ENCODE data around the gene ZNRF1.

Gene ZNRF1

GRCh38 chr16:75004460-75004859 is 5.6 kb downstream of the ZNRF1 start:
- Histone ChIP-seq H3K4me2 (ENCODE audit: low read length) (no peak overlapping the region), H3K79me2 (peaks cover 83% of the 10 kb centered on the region), H3K27ac (no peak overlapping the region), H3K4me3 (ENCODE audit: low read depth, low read length) (no peak overlapping the region), H2AFZ (no peak overlapping the region), H3K9me3 (ENCODE audit: control insufficient read depth, low read length) (no peaks in the 10 kb centered on the region), H3K36me3 (ENCODE audit: control insufficient read depth, insufficient read depth, low read length) (no peaks in the 10 kb centered on the region), H3K9ac (no peak overlapping the region), H3K27me3 (ENCODE audit: control insufficient read depth, insufficient read depth, low read length) (no peaks in the 10 kb centered on the region), H3K4me1 (peaks cover 9% of the 10 kb centered on the region)
- TF ChIP-seq CTCF (IDR thresholded peaks at IDR 0.05), result no peak

- Histone ChIP-seq H3K27ac (no peak overlapping the region), H3K9me3 (ENCODE audit: control insufficient read depth, low read length) (no peaks in the 10 kb centered on the region), H2AFZ (no peak overlapping the region), H3K9ac (no peak overlapping the region), H3K27me3 (ENCODE audit: control insufficient read depth, insufficient read depth, low read length) (no peaks in the 10 kb centered on the region), H3K79me2 (peaks cover 73% of the 10 kb centered on the region), H3K4me2 (ENCODE audit: low read length) (no peak overlapping the region), H3K4me3 (ENCODE audit: low read depth, low read length) (no peak overlapping the region), H3K36me3 (ENCODE audit: control insufficient read depth, insufficient read depth, low read length) (no peaks in the 10 kb centered on the region), H3K4me1 (peaks cover 3% of the 10 kb centered on the region)
- no peak for TF ChIP-seq CTCF (IDR thresholded peaks at IDR 0.05)
These were observed 6.9 kb downstream of the ZNRF1 start for GRCh38 chr16:75005697-75006096.

GRCh38 chr16:75007443-75007842 is 8.6 kb downstream of the ZNRF1 start:
- Histone ChIP-seq H3K36me3 (ENCODE audit: control insufficient read depth, insufficient read depth, low read length) (no peaks in the 10 kb centered on the region), H3K4me1 (peaks cover under 1% of the 10 kb centered on the region), H3K79me2 (peaks cover 55% of the 10 kb centered on the region)

GRCh38 chr16:75010427-75010826 is 11.6 kb downstream of the ZNRF1 start:
- Histone ChIP-seq H2AFZ (no peak overlapping the region), H3K9ac (no peak overlapping the region), H3K4me1 (peaks cover 5% of the 10 kb centered on the region), H3K79me2 (peaks cover 39% of the 10 kb centered on the region), H3K27ac (no peak overlapping the region), H3K27me3 (ENCODE audit: control insufficient read depth, insufficient read depth, low read length) (no peaks in the 10 kb centered on the region), H3K36me3 (ENCODE audit: control insufficient read depth, insufficient read depth, low read length) (no peaks in the 10 kb centered on the region), H3K4me2 (ENCODE audit: low read length) (no peak overlapping the region), H3K4me3 (ENCODE audit: low read depth, low read length) (no peak overlapping the region), H3K9me3 (ENCODE audit: control insufficient read depth, low read length) (no peaks in the 10 kb centered on the region)
- TF ChIP-seq CTCF (IDR thresholded peaks at IDR 0.05), result no peak

More at GRCh38 chr16:75007443-75007842, 8.6 kb downstream of the ZNRF1 start:
- Histone ChIP-seq H3K27ac (no peak overlapping the region), H3K27me3 (ENCODE audit: control insufficient read depth, insufficient read depth, low read length) (no peaks in the 10 kb centered on the region), H3K4me3 (ENCODE audit: low read depth, low read length) (no peak overlapping the region), H2AFZ (no peak overlapping the region), H3K9ac (no peak overlapping the region), H3K9me3 (ENCODE audit: control insufficient read depth, low read length) (no peaks in the 10 kb centered on the region), H3K4me2 (ENCODE audit: low read length) (no peak overlapping the region)
- TF ChIP-seq CTCF (IDR thresholded peaks at IDR 0.05), result no peak

GRCh38 chr16:75011634-75012307 is 12.9 kb downstream of the ZNRF1 start:
- H3K4me2 ChIP-seq (ENCODE audit: low read length), result no peak overlapping the region
- no peak overlapping the region for H3K4me3 ChIP-seq (ENCODE audit: low read depth, low read length)
- H2AFZ ChIP-seq, result no peak overlapping the region
- no peaks in the 10 kb centered on the region for H3K36me3 ChIP-seq (ENCODE audit: control insufficient read depth, insufficient read depth, low read length)
- H3K9ac ChIP-seq, result no peak overlapping the region
- H3K27ac ChIP-seq, result peak overlapping the region; percentile 13
- H3K9me3 ChIP-seq (ENCODE audit: control insufficient read depth, low read length), result no peaks in the 10 kb centered on the region
- no peak for TF ChIP-seq CTCF (IDR thresholded peaks at IDR 0.05)
- peaks cover 34% of the 10 kb centered on the region for H3K79me2 ChIP-seq
- H3K4me1 ChIP-seq, result peaks cover 5% of the 10 kb centered on the region
- no peaks in the 10 kb centered on the region for H3K27me3 ChIP-seq (ENCODE audit: control insufficient read depth, insufficient read depth, low read length)

All from parathyroid adenoma (tissue), 2 donors.